ENCODE results near the gene KCNK13. TPM values are rescaled to one million over a fixed set of nuclear protein-coding genes. Genes with fewer than 3 reads are reported as not detected.

Gene KCNK13
- total RNA-seq, 3 donors from 2014 or later, result 0.16 to 0.66 (median 0.59) TPM

DNA sequence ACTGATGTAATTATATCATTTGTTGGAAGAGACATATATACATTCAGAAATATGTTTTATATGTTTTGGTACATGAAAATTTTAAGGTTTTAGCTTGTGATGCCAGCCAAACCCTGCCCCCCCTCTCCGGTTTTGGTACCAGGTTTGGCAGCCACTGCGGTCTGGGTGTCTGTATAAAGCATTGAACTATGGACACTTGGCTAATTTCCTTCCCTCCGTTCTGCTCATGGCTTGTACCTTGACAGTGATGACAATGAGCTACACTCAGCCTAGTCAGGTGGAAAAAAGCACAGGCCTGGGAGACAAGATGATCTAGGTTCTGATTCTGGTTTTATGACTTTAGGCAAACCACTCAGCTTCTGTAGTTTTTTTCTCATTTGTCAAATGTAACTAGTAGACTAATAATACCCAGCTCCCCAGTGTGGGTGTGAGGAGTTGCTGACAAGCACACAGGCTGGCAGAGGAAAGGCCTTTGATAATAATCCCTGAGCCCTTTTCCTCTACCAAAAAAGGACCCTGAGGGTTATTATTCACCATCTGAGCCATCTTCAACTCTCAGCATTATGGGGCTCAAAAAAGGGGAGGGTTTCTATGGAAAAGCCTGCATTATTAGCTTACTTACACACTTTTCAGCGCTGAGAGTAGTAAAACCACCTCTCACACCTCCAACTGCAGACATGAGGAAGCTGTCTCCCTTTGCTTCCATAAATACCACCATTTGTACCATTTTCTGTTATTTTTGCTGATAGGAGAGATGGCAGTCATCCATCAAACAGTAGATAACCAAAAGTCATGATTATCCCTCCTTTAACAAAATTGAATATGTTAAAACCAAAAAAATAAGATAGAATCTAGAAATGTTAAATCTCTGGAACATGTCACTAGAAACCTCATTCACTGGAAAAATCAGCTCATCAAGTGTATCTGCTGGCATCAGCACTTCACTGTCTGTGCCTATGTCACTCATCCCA, 118.3 kb downstream of the KCNK13 start:
- Histone ChIP-seq H3K4me1 (no peaks in the 10 kb centered on the region), H3K27ac (no peak overlapping the region), H3K9me3 (no peaks in the 10 kb centered on the region), H3K27me3 (no peaks in the 10 kb centered on the region), H3K36me3 (no peaks in the 10 kb centered on the region), H3K4me3 (no peak overlapping the region)
- intact Hi-C loops (cut with DNase I; ENCODE audit: low total_unique reads), result no loop called here
- no peak for DNase-seq (ENCODE audit: low spot score in 2 of 2)
- TF ChIP-seq, protein P1, sequence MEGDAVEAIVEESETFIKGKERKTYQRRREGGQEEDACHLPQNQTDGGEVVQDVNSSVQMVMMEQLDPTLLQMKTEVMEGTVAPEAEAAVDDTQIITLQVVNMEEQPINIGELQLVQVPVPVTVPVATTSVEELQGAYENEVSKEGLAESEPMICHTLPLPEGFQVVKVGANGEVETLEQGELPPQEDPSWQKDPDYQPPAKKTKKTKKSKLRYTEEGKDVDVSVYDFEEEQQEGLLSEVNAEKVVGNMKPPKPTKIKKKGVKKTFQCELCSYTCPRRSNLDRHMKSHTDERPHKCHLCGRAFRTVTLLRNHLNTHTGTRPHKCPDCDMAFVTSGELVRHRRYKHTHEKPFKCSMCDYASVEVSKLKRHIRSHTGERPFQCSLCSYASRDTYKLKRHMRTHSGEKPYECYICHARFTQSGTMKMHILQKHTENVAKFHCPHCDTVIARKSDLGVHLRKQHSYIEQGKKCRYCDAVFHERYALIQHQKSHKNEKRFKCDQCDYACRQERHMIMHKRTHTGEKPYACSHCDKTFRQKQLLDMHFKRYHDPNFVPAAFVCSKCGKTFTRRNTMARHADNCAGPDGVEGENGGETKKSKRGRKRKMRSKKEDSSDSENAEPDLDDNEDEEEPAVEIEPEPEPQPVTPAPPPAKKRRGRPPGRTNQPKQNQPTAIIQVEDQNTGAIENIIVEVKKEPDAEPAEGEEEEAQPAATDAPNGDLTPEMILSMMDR (IDR thresholded peaks at IDR 0.05), result no peak
- no peak for TF ChIP-seq POLR2A (IDR thresholded peaks at IDR 0.05)
- no peak for TF ChIP-seq POLR2AphosphoS5 (IDR thresholded peaks at IDR 0.05)

DNA sequence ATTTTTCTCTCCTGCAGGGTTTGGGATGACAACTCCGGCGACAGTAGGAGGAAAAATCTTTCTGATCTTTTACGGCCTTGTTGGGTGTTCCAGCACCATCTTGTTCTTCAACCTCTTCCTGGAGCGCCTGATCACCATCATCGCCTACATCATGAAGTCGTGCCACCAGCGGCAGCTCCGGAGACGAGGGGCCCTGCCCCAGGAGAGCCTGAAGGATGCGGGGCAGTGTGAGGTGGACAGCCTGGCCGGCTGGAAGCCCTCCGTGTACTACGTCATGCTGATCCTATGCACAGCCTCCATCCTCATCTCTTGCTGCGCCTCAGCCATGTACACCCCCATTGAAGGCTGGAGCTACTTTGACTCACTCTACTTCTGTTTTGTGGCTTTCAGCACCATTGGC, 122.3 kb downstream of the KCNK13 start:
- H3K27ac ChIP-seq, result no peak overlapping the region
- no peaks in the 10 kb centered on the region for H3K27me3 ChIP-seq
- intact Hi-C loops (cut with DNase I; ENCODE audit: low total_unique reads), result no loop called here
- DNase-seq (ENCODE audit: low spot score in 2 of 2), result no peak
- no peaks in the 10 kb centered on the region for H3K9me3 ChIP-seq
- H3K4me3 ChIP-seq, result no peak overlapping the region
- no peaks in the 10 kb centered on the region for H3K36me3 ChIP-seq
- no peak for TF ChIP-seq POLR2A (IDR thresholded peaks at IDR 0.05)
- TF ChIP-seq POLR2AphosphoS5 (IDR thresholded peaks at IDR 0.05), result no peak
- TF ChIP-seq, protein P1 (IDR thresholded peaks at IDR 0.05), result no peak
- no peaks in the 10 kb centered on the region for H3K4me1 ChIP-seq

DNA sequence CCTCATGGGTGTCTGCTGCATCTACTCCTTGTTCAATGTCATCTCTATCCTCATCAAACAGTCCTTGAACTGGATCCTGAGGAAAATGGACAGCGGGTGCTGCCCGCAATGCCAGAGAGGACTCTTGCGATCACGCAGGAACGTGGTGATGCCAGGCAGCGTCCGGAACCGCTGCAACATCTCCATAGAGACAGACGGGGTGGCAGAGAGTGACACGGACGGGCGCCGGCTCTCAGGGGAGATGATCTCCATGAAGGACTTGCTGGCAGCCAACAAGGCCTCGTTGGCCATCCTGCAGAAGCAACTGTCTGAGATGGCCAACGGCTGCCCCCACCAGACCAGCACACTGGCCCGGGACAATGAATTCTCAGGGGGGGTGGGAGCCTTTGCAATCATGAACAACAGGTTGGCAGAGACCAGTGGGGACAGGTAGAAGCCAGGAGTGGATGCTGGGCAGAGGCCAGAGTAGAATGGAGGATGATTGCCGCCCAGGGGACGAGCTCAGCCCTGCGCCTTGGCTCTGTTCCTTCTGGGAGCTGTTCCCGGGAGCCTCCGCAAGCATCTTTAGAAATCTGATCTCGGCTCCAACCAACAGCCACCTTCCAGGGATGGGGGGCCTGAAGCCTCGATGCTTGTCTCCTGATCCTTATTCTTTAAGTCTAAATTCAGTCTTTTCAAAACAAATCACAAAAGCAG, 122.9 kb downstream of the KCNK13 start:
- intact Hi-C loops (cut with DNase I; ENCODE audit: low total_unique reads), result no loop called here
- H3K27me3 ChIP-seq, result no peaks in the 10 kb centered on the region
- no peaks in the 10 kb centered on the region for H3K9me3 ChIP-seq
- DNase-seq (ENCODE audit: low spot score in 2 of 2), result no peak
- H3K27ac ChIP-seq, result no peak overlapping the region
- TF ChIP-seq POLR2AphosphoS5 (IDR thresholded peaks at IDR 0.05) (no peak), POLR2A (IDR thresholded peaks at IDR 0.05) (no peak)
- TF ChIP-seq, protein P1 (IDR thresholded peaks at IDR 0.05), result no peak
- H3K4me1 ChIP-seq, result no peaks in the 10 kb centered on the region
- no peaks in the 10 kb centered on the region for H3K36me3 ChIP-seq
- H3K4me3 ChIP-seq, result no peak overlapping the region

DNA sequence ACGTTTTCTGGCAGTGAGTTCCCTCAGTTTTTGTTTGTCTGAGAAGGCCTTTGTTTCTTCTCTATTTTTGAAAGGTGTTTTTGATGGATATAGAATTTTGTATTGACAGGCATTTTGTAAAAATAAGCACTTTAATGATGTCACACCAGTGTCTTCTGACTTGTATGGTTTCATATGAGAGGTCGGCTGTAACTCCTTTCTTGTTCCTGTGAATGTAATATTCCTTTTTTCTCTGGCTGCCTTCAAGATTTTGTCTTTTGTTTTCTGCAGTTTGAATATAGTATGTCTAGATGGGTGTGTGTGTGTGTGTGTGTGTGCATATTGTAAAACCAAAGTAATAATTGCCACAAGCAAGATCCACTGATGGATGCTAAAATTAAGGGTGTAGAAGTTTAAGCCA, 126.8 kb downstream of the KCNK13 start:
- Histone ChIP-seq H3K4me1 (no peaks in the 10 kb centered on the region), H3K4me3 (no peak overlapping the region), H3K9me3 (no peaks in the 10 kb centered on the region), H3K36me3 (no peaks in the 10 kb centered on the region), H3K27me3 (no peaks in the 10 kb centered on the region), H3K27ac (no peak overlapping the region)
- intact Hi-C loops (cut with DNase I; ENCODE audit: low total_unique reads), result no loop called here
- DNase-seq (ENCODE audit: low spot score in 2 of 2), result no peak
- no peak for TF ChIP-seq POLR2AphosphoS5 (IDR thresholded peaks at IDR 0.05)
- no peak for TF ChIP-seq POLR2A (IDR thresholded peaks at IDR 0.05)

DNA sequence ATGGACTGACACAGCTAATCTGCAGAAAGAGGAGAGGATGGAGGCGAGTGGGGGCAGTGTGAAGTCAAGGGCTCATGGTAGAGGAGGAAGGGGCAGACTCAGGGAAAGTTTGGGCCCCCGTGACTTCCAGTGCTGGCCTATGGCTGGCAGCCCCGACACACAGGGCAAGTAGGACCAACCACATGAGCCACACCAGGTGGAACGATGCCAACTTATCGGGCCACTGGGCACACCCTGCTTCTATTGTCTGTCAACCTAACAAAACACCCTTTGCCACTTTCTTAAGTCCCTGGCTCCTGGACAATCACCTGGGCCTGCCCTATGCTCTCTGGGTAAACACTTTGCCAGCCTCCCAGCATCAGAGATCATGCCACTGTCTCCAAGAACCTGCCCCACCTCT, 129.4 kb downstream of the KCNK13 start:
- no peaks in the 10 kb centered on the region for H3K36me3 ChIP-seq
- H3K4me3 ChIP-seq, result no peak overlapping the region
- intact Hi-C loops (cut with DNase I; ENCODE audit: low total_unique reads), result no loop called here
- no peak overlapping the region for H3K27ac ChIP-seq
- H3K9me3 ChIP-seq, result no peaks in the 10 kb centered on the region
- TF ChIP-seq POLR2A (IDR thresholded peaks at IDR 0.05), result no peak
- no peak for TF ChIP-seq POLR2AphosphoS5 (IDR thresholded peaks at IDR 0.05)
- TF ChIP-seq, protein P1 (IDR thresholded peaks at IDR 0.05), result no peak
- no peaks in the 10 kb centered on the region for H3K4me1 ChIP-seq
- DNase-seq (ENCODE audit: low spot score in 2 of 2), result no peak
- H3K27me3 ChIP-seq, result peaks cover 0 to 2% of the 10 kb centered on the region in 2 donors

Data from breast epithelium (tissue), 4 donors.